ENCODE data around the gene CEMIP. TPM values are rescaled to one million over a fixed set of nuclear protein-coding genes. Genes with fewer than 3 reads are reported as not detected.

The CEMIP gene
- total RNA-seq, 1 experiment from 2014 or later: 3.1 TPM

- ChIA-PET POLR2A (ENCODE audit: unreplicated experiment) (no interaction called here), CTCF (no interaction called here)
- Histone ChIP-seq H3K9ac (ENCODE audit: low read length) (no peak overlapping the region), H3K79me2 (ENCODE audit: low read length) (no peaks in the 10 kb centered on the region), H3F3A (ENCODE audit: low read length, unreplicated experiment) (no peaks in the 10 kb centered on the region), H3K27me3 (ENCODE audit: low read length) (no peaks in the 10 kb centered on the region), H3K9me2 (replicated peaks; ENCODE audit: low read length) (no peaks in the 10 kb centered on the region), H2AFZ (ENCODE audit: low read length) (no peak overlapping the region), H3K9me3 (ENCODE audit: low read length) (no peaks in the 10 kb centered on the region), H3K36me3 (ENCODE audit: low read depth, low read length) (no peaks in the 10 kb centered on the region), H3K27ac (ENCODE audit: low read length) (no peak overlapping the region), H4K20me1 (ENCODE audit: low read length) (no peaks in the 10 kb centered on the region), H3K4me3 (ENCODE audit: low read length) (no peak overlapping the region), H3K4me1 (ENCODE audit: insufficient read depth, low read length) (peaks cover 18% of the 10 kb centered on the region), H3K4me2 (ENCODE audit: low read length) (no peak overlapping the region)
- DNase-seq: no peak
- TF ChIP-seq EZH2 (IDR thresholded peaks at IDR 0.05; ENCODE audit: low read length, unreplicated experiment) (no peak), EZH2phosphoT487 (IDR thresholded peaks at IDR 0.05; ENCODE audit: borderline replicate concordance, low read length) (no peak), CTCF (conservative IDR thresholded peaks at IDR 0.05; ENCODE audit: low read depth, low read length) (no peak)
- BruUV-seq (replicated peaks): no TSS peak
- intact Hi-C loops (cut with micrococcal nuclease): loop anchor here (10.0 kb wide), 1 partner anchor 59 kb away; no protein-coding TSS in a partner anchor
- ATAC-seq: no peak
Observed at GRCh38 chr15:80916056-80916455, 136.9 kb downstream of the CEMIP start.

- H3K4me2 ChIP-seq (ENCODE audit: low read length): no peak overlapping the region
- no peaks in the 10 kb centered on the region for H3K27me3 ChIP-seq (ENCODE audit: low read length)
- no peaks in the 10 kb centered on the region for H4K20me1 ChIP-seq (ENCODE audit: low read length)
- TF ChIP-seq EZH2phosphoT487 (IDR thresholded peaks at IDR 0.05; ENCODE audit: borderline replicate concordance, low read length) (no peak), EZH2 (IDR thresholded peaks at IDR 0.05; ENCODE audit: low read length, unreplicated experiment) (no peak), CTCF (conservative IDR thresholded peaks at IDR 0.05; ENCODE audit: low read depth, low read length) (no peak)
- no peak overlapping the region for H2AFZ ChIP-seq (ENCODE audit: low read length)
- H3K9ac ChIP-seq (ENCODE audit: low read length): no peak overlapping the region
- H3K4me1 ChIP-seq (ENCODE audit: insufficient read depth, low read length): peaks cover 18% of the 10 kb centered on the region
- ATAC-seq (no peak), DNase-seq (no peak)
- no TSS peak for BruUV-seq (replicated peaks)
- no peaks in the 10 kb centered on the region for H3K9me2 ChIP-seq (replicated peaks; ENCODE audit: low read length)
- ChIA-PET POLR2A (ENCODE audit: unreplicated experiment) (no interaction called here), CTCF (no interaction called here)
- H3K79me2 ChIP-seq (ENCODE audit: low read length): no peaks in the 10 kb centered on the region
- H3K4me3 ChIP-seq (ENCODE audit: low read length): no peak overlapping the region
- no peaks in the 10 kb centered on the region for H3F3A ChIP-seq (ENCODE audit: low read length, unreplicated experiment)
- H3K27ac ChIP-seq (ENCODE audit: low read length): no peak overlapping the region
- intact Hi-C loops (cut with micrococcal nuclease): loop anchor here (10.0 kb wide), 1 partner anchor 57 kb away; no protein-coding TSS in a partner anchor
- no peaks in the 10 kb centered on the region for H3K9me3 ChIP-seq (ENCODE audit: low read length)
- H3K36me3 ChIP-seq (ENCODE audit: low read depth, low read length): no peaks in the 10 kb centered on the region
Observed at GRCh38 chr15:80918196-80918783, 139.1 kb downstream of the CEMIP start.

- POLR2A ChIA-PET (ENCODE audit: unreplicated experiment): no interaction called here
- Histone ChIP-seq H3K79me2 (ENCODE audit: low read length) (no peaks in the 10 kb centered on the region), H3K27ac (ENCODE audit: low read length) (no peak overlapping the region), H4K20me1 (ENCODE audit: low read length) (no peaks in the 10 kb centered on the region), H3K9ac (ENCODE audit: low read length) (no peak overlapping the region), H3K4me1 (ENCODE audit: insufficient read depth, low read length) (peaks cover 12% of the 10 kb centered on the region), H3K9me2 (replicated peaks; ENCODE audit: low read length) (no peaks in the 10 kb centered on the region), H3F3A (ENCODE audit: low read length, unreplicated experiment) (no peaks in the 10 kb centered on the region), H3K27me3 (ENCODE audit: low read length) (no peaks in the 10 kb centered on the region), H3K4me3 (ENCODE audit: low read length) (no peak overlapping the region), H3K36me3 (ENCODE audit: low read depth, low read length) (no peaks in the 10 kb centered on the region), H3K4me2 (ENCODE audit: low read length) (no peak overlapping the region), H2AFZ (ENCODE audit: low read length) (no peak overlapping the region), H3K9me3 (ENCODE audit: low read length) (no peaks in the 10 kb centered on the region)
- no peak for TF ChIP-seq EZH2 (IDR thresholded peaks at IDR 0.05; ENCODE audit: low read length, unreplicated experiment)
- no peak for TF ChIP-seq EZH2phosphoT487 (IDR thresholded peaks at IDR 0.05; ENCODE audit: borderline replicate concordance, low read length)
- no peak for TF ChIP-seq CTCF (conservative IDR thresholded peaks at IDR 0.05; ENCODE audit: low read depth, low read length)
- CTCF ChIA-PET: no interaction called here
- BruUV-seq (replicated peaks): no TSS peak
- intact Hi-C loops (cut with micrococcal nuclease): no loop called here
- DNase-seq: no peak
- no peak for ATAC-seq
Observed at GRCh38 chr15:80920271-80920699, 141.1 kb downstream of the CEMIP start.

Measured in PC-3 (cell line).